HEK293 (cell line): ENCODE results near the gene METTL22.

Source experiments
- CTCF ChIA-PET: fragments of 350-600 bp; formaldehyde crosslinking; extraction: SDS; loops from one replicate; lab custom pipeline; 2021; ENCODE audit warnings: antibody characterized with exemption; lab: Yijun Ruan, JAX
- POLR2A ChIA-PET: fragments of 300-600 bp; formaldehyde crosslinking; extraction: SDS; loops from one replicate; lab custom pipeline; 2020; ENCODE audit warnings: antibody characterized with exemption, inconsistent platforms; lab: Yijun Ruan, JAX
- H3K27ac ChIP-seq: fragments of 200-500 bp; sonication (Bioruptor generic); 2 replicates; pipeline ENCODE4 v1.5.1; 2014; ENCODE audit warnings: low read depth, low read length, control low read depth, inconsistent platforms; ENCODE audit errors: extremely low read depth
- H3K36me3 ChIP-seq, 2 experiments: fragments of 200-500 bp in 1 of 2; sonication (Bioruptor generic) in 1 of 2; 1 replicate in 1 of 2; 2 replicates in 1 of 2; pipeline ENCODE4 v1.5.1; 2014 to 2017; ENCODE audit warnings: inconsistent platforms in 2 of 2, low read length in 2 of 2; ENCODE audit not compliant: control insufficient read depth in 2 of 2, insufficient read depth in 1 of 2
- H3K4me1 ChIP-seq: fragments of 200-500 bp; sonication (Bioruptor generic); 2 replicates; pipeline ENCODE4 v1.5.1; 2014; ENCODE audit warnings: mild to moderate bottlenecking, low read length, inconsistent platforms; ENCODE audit not compliant: control insufficient read depth, insufficient read depth
- H3K4me3 ChIP-seq: 2 replicates; pipeline ENCODE4 v1.5.1; 2011; ENCODE audit warnings: low read depth, mild to moderate bottlenecking, control low read depth, low read length, moderate library complexity
- H3K9me3 ChIP-seq: fragments of 200-500 bp; sonication (Bioruptor generic); 2 replicates; pipeline ENCODE4 v1.5.1; 2014; ENCODE audit warnings: low read depth, low read length, inconsistent platforms; ENCODE audit not compliant: control insufficient read depth, insufficient read depth
- ATF2 ChIP-seq: fragments of 450-650 bp; formaldehyde crosslinking; IDR thresholded peaks from 2 replicates; pipeline ENCODE4 v1.5.1; 2016; ENCODE audit warnings: missing biosample characterization, missing genetic modification characterization, low read depth
- EGR2 ChIP-seq: fragments of 450-650 bp; formaldehyde crosslinking; IDR thresholded peaks from 2 replicates; pipeline ENCODE4 v1.5.1; 2016; ENCODE audit warnings: low read depth, missing biosample characterization, missing genetic modification characterization
- FEZF1 ChIP-seq: fragments of 450-650 bp; formaldehyde crosslinking; IDR thresholded peaks from 2 replicates; pipeline ENCODE4 v1.5.1; 2016; ENCODE audit warnings: missing biosample characterization, missing genetic modification characterization
- GLI4 ChIP-seq: fragments of 450-650 bp; formaldehyde crosslinking; IDR thresholded peaks from 2 replicates; pipeline ENCODE4 v1.5.1; 2016; ENCODE audit warnings: missing biosample characterization, missing genetic modification characterization
- KLF1 ChIP-seq: fragments of 450-650 bp; formaldehyde crosslinking; IDR thresholded peaks from 2 replicates; pipeline ENCODE4 v1.5.1; 2016; ENCODE audit warnings: missing biosample characterization, missing genetic modification characterization
- KLF9 ChIP-seq: fragments of 450-650 bp; formaldehyde crosslinking; IDR thresholded peaks from 2 replicates; pipeline ENCODE4 v1.5.1; 2016; ENCODE audit warnings: missing biosample characterization, missing genetic modification characterization, low read depth
- MZF1 ChIP-seq: fragments of 450-650 bp; formaldehyde crosslinking; IDR thresholded peaks from 2 replicates; pipeline ENCODE4 v1.5.1; 2017; ENCODE audit warnings: missing biosample characterization, missing genetic modification characterization, borderline replicate concordance
- OVOL3 ChIP-seq: fragments of 450-650 bp; formaldehyde crosslinking; IDR thresholded peaks from 2 replicates; pipeline ENCODE4 v1.5.1; 2016; ENCODE audit warnings: missing biosample characterization, missing genetic modification characterization
- PRDM10 ChIP-seq: fragments of 450-650 bp; formaldehyde crosslinking; IDR thresholded peaks from 2 replicates; pipeline ENCODE4 v1.5.1; 2016; ENCODE audit warnings: missing biosample characterization, missing genetic modification characterization
- SCRT2 ChIP-seq: fragments of 450-650 bp; formaldehyde crosslinking; IDR thresholded peaks from 2 replicates; pipeline ENCODE4 v1.5.1; 2016; ENCODE audit warnings: missing biosample characterization, missing genetic modification characterization
- SP7 ChIP-seq: fragments of 450-650 bp; formaldehyde crosslinking; IDR thresholded peaks from 2 replicates; pipeline ENCODE4 v1.5.1; 2016; ENCODE audit warnings: missing biosample characterization, missing genetic modification characterization
- ZBTB20 ChIP-seq: fragments of 450-650 bp; formaldehyde crosslinking; IDR thresholded peaks from 2 replicates; pipeline ENCODE4 v1.5.1; 2016; ENCODE audit warnings: missing biosample characterization, missing genetic modification characterization
- ZBTB21 ChIP-seq: fragments of 450-650 bp; formaldehyde crosslinking; IDR thresholded peaks from 2 replicates; pipeline ENCODE4 v1.5.1; 2017; ENCODE audit warnings: missing biosample characterization, missing genetic modification characterization
- ZEB2 ChIP-seq: fragments of 450-650 bp; formaldehyde crosslinking; IDR thresholded peaks from 2 replicates; pipeline ENCODE4 v1.5.1; 2016; ENCODE audit warnings: missing biosample characterization, missing genetic modification characterization
- ZFP41 ChIP-seq: fragments of 450-650 bp; formaldehyde crosslinking; IDR thresholded peaks from 2 replicates; pipeline ENCODE4 v1.5.1; 2016; ENCODE audit warnings: missing biosample characterization, missing genetic modification characterization, borderline replicate concordance
- ZNF10 ChIP-seq: fragments of 450-650 bp; formaldehyde crosslinking; IDR thresholded peaks from 2 replicates; pipeline ENCODE4 v1.5.1; 2017; ENCODE audit warnings: missing biosample characterization, missing genetic modification characterization
- ZNF132 ChIP-seq: fragments of 450-650 bp; formaldehyde crosslinking; IDR thresholded peaks from 2 replicates; pipeline ENCODE4 v1.5.1; 2017; ENCODE audit warnings: missing biosample characterization, missing genetic modification characterization, borderline replicate concordance
- ZNF19 ChIP-seq: fragments of 450-650 bp; formaldehyde crosslinking; IDR thresholded peaks from 2 replicates; pipeline ENCODE4; 2016; ENCODE audit warnings: missing biosample characterization, missing genetic modification characterization, low read depth
- ZNF214 ChIP-seq: fragments of 450-650 bp; formaldehyde crosslinking; IDR thresholded peaks from 2 replicates; pipeline ENCODE4 v1.5.1; 2017; ENCODE audit warnings: missing biosample characterization, mild to moderate bottlenecking, missing genetic modification characterization, borderline replicate concordance
- ZNF23 ChIP-seq: fragments of 450-650 bp; formaldehyde crosslinking; IDR thresholded peaks from 2 replicates; pipeline ENCODE4 v1.5.1; 2016; ENCODE audit warnings: missing biosample characterization, missing genetic modification characterization, borderline replicate concordance
- ZNF311 ChIP-seq: fragments of 450-650 bp; formaldehyde crosslinking; IDR thresholded peaks from 2 replicates; pipeline ENCODE4 v1.5.1; 2017; ENCODE audit warnings: missing biosample characterization, missing genetic modification characterization, borderline replicate concordance
- ZNF626 ChIP-seq: fragments of 450-650 bp; sonication (Bioruptor Pico); formaldehyde crosslinking; IDR thresholded peaks from 2 replicates; pipeline ENCODE4 v1.5.1; 2018; ENCODE audit warnings: missing biosample characterization, missing genetic modification characterization, inconsistent platforms
- ZNF629 ChIP-seq: fragments of 450-650 bp; formaldehyde crosslinking; IDR thresholded peaks from 2 replicates; pipeline ENCODE4 v1.5.1; 2017; ENCODE audit warnings: missing biosample characterization, missing genetic modification characterization
- ZNF670 ChIP-seq: fragments of 450-650 bp; formaldehyde crosslinking; IDR thresholded peaks from 2 replicates; pipeline ENCODE4 v1.5.1; 2016; ENCODE audit warnings: missing biosample characterization, missing genetic modification characterization, low read depth
- ZNF701 ChIP-seq: fragments of 450-650 bp; formaldehyde crosslinking; IDR thresholded peaks from 2 replicates; pipeline ENCODE4 v1.5.1; 2016; ENCODE audit warnings: missing biosample characterization, missing genetic modification characterization
- ZNF707 ChIP-seq: fragments of 450-650 bp; formaldehyde crosslinking; IDR thresholded peaks from 2 replicates; pipeline ENCODE4 v1.5.1; 2016; ENCODE audit warnings: missing biosample characterization, missing genetic modification characterization
- TF ChIP-seq, protein P1 (sequence below): fragments of 450-650 bp; formaldehyde crosslinking; IDR thresholded peaks from 2 replicates; pipeline ENCODE4 v1.5.1; 2016; ENCODE audit warnings: missing biosample characterization, missing genetic modification characterization
- TF ChIP-seq, protein P2 (sequence below): fragments of 450-650 bp; formaldehyde crosslinking; IDR thresholded peaks from 2 replicates; pipeline ENCODE4 v1.5.1; 2016; ENCODE audit warnings: missing biosample characterization, missing genetic modification characterization, low read depth

Gene METTL22

GRCh38 chr16:8581831-8582580 lies 39.5 kb upstream of the METTL22 start (continued):
- TF ChIP-seq ZNF132 (tag by site-specific recombination) = no peak
- no peak for TF ChIP-seq ZNF19

DNA sequence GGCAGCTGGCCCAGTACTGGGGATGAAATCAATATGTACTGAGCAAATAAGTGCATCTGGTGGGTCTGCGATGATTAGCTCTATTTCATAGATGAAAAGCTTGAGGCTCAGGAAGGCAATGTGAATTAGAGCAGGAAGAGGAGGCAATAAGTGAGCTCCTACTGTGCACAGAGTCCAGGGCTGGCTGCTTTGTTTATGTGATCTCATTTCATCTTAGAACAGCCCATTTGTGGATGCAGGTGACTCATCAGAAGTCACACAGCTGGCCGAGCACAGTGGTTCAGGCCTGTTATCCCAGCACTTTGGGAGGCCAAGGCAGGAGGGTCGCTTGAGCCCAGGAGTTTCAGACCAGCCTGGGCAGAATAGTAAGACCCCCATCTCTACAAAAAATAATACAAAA lies 38.3 kb upstream of the METTL22 start:
- no peaks in the 10 kb centered on the region for H3K36me3 ChIP-seq
- H3K4me3 ChIP-seq = no peak overlapping the region
- no peaks in the 10 kb centered on the region for H3K9me3 ChIP-seq
- H3K27ac ChIP-seq = no peak overlapping the region
- POLR2A ChIA-PET = no interaction called here
- CTCF ChIA-PET = interaction anchor here (0.8 to 1.3 kb wide), 2 partner anchors 177 to 209 kb away, joined by 3 to 4 read pairs; no protein-coding TSS in a partner anchor
- no peaks in the 10 kb centered on the region for H3K4me1 ChIP-seq
- TF ChIP-seq ZNF626 (tag by site-specific recombination) (no peak), ATF2 (tag by site-specific recombination) (no peak), ZNF10 (no peak), ZNF311 (tag by site-specific recombination) (no peak), FEZF1 (tag by site-specific recombination) (no peak), OVOL3 (no peak), ZNF670 (tag by site-specific recombination) (no peak), ZEB2 (tag by site-specific recombination) (no peak), ZBTB21 (tag by site-specific recombination) (peak; percentile 26; the same call in 1 of the 2 replicates), PRDM10 (tag by site-specific recombination) (peak; percentile 86), ZNF701 (tag by site-specific recombination) (no peak), KLF1 (no peak), ZNF23 (tag by site-specific recombination) (no peak), MZF1 (tag by site-specific recombination) (no peak), ZBTB20 (tag by site-specific recombination) (no peak), GLI4 (tag by site-specific recombination) (no peak), SCRT2 (tag by site-specific recombination) (no peak), ZNF707 (tag by site-specific recombination) (no peak), ZNF214 (tag by site-specific recombination) (no peak), ZNF629 (tag by site-specific recombination) (no peak), ZFP41 (tag by site-specific recombination) (no peak), SP7 (no peak), EGR2 (no peak), KLF9 (tag by site-specific recombination) (no peak)
- TF ChIP-seq, protein P1, sequence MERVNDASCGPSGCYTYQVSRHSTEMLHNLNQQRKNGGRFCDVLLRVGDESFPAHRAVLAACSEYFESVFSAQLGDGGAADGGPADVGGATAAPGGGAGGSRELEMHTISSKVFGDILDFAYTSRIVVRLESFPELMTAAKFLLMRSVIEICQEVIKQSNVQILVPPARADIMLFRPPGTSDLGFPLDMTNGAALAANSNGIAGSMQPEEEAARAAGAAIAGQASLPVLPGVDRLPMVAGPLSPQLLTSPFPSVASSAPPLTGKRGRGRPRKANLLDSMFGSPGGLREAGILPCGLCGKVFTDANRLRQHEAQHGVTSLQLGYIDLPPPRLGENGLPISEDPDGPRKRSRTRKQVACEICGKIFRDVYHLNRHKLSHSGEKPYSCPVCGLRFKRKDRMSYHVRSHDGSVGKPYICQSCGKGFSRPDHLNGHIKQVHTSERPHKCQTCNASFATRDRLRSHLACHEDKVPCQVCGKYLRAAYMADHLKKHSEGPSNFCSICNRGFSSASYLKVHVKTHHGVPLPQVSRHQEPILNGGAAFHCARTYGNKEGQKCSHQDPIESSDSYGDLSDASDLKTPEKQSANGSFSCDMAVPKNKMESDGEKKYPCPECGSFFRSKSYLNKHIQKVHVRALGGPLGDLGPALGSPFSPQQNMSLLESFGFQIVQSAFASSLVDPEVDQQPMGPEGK (tag by site-specific recombination) = no peak
- TF ChIP-seq, protein P2, sequence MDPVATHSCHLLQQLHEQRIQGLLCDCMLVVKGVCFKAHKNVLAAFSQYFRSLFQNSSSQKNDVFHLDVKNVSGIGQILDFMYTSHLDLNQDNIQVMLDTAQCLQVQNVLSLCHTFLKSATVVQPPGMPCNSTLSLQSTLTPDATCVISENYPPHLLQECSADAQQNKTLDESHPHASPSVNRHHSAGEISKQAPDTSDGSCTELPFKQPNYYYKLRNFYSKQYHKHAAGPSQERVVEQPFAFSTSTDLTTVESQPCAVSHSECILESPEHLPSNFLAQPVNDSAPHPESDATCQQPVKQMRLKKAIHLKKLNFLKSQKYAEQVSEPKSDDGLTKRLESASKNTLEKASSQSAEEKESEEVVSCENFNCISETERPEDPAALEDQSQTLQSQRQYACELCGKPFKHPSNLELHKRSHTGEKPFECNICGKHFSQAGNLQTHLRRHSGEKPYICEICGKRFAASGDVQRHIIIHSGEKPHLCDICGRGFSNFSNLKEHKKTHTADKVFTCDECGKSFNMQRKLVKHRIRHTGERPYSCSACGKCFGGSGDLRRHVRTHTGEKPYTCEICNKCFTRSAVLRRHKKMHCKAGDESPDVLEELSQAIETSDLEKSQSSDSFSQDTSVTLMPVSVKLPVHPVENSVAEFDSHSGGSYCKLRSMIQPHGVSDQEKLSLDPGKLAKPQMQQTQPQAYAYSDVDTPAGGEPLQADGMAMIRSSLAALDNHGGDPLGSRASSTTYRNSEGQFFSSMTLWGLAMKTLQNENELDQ = no peak
